Heart right ventricle (tissue), 16 donors: ENCODE measurements around the gene CCND3. TPM values are rescaled to one million over a fixed set of nuclear protein-coding genes. Genes with fewer than 3 reads are reported as not detected.
"Not testable (repeated sequence)": the region's sequence is repeated elsewhere in the genome, so short reads cannot be mapped to it uniquely, and the experiment has no call there.

Source experiments
- ATAC-seq, 8 donors: fragments of 200-7000 bp; cut with Tn5 transposase; one replicate each; pipeline ENCODE4 v1.9.1; 2020; ENCODE audit warnings: mild to moderate bottlenecking in 8 of 8, moderate library complexity in 8 of 8, moderate number of reproducible peaks in 1 of 8
- DNase-seq, 2 donors: peaks; one replicate each; pipeline ENCODE4 v3.0.0-alpha.2; 2020
- H3K27ac ChIP-seq, 10 donors: fragments of 200-600 bp; sonication (generic) in 2 of 10; one replicate each; pipeline versions ENCODE4 v1.5.0 to v1.8.0; 2020 to 2022; ENCODE audit warnings: mild to moderate bottlenecking in 3 of 10
- H3K27me3 ChIP-seq, 7 donors: fragments of 200-600 bp; one replicate each; pipeline ENCODE4 v1.8.0; 2021 to 2022; ENCODE audit warnings: mild to moderate bottlenecking in 2 of 7
- H3K36me3 ChIP-seq, 9 donors: fragments of 200-600 bp; sonication (generic) in 1 of 9; one replicate each; pipeline versions ENCODE4 v1.5.0 to v1.8.0; 2020 to 2022; ENCODE audit warnings: mild to moderate bottlenecking in 2 of 9
- H3K4me1 ChIP-seq, 9 donors: fragments of 200-600 bp; sonication (generic) in 1 of 9; one replicate each; pipeline versions ENCODE4 v1.5.0 to v1.8.0; 2020 to 2022; ENCODE audit warnings: mild to moderate bottlenecking in 4 of 9
- H3K4me3 ChIP-seq, 10 donors: fragments of 200-600 bp; sonication (generic) in 2 of 10; one replicate each; pipeline versions ENCODE4 v1.5.0 to v1.8.0; 2020 to 2022; ENCODE audit warnings: mild to moderate bottlenecking in 7 of 10, moderate library complexity in 2 of 10
- H3K9me3 ChIP-seq, 11 donors: fragments of 200-600 bp in 10 of 11; sonication (generic) in 2 of 11; one replicate each; pipeline versions ENCODE4 v1.5.0 to v1.8.0; 2013 to 2022; ENCODE audit warnings: mild to moderate bottlenecking in 2 of 11, control low read depth in 1 of 11, moderate library complexity in 1 of 11
- CTCF ChIP-seq, 9 donors: fragments of 200-600 bp; sonication (generic) in 2 of 9; IDR thresholded peaks; one replicate each; pipeline versions ENCODE4 v1.5.0 to v1.8.0; 2021 to 2022; ENCODE audit warnings: antibody characterized with exemption in 9 of 9, mild to moderate bottlenecking in 5 of 9, moderate library complexity in 1 of 9
- WGBS, 2 donors: extraction: QIAGEN DNeasy Blood & Tissue Kit; methylation state at CpG; one replicate each; pipeline ENCODE4 v1.1.7; 2013; ENCODE audit warnings: inconsistent platforms in 1 of 2; 5-methylcytosine and 5-hydroxymethylcytosine counted together
- intact Hi-C, 10 donors: fragments of 100-400 bp; cut with DNase I; formaldehyde crosslinking; loops; one replicate each; pipeline versions ENCODE4 v1.11.1 to v1.14.2; 2022
- polyA plus RNA-seq, 2 donors: library from polyadenylated mRNA; stranded (reverse); fragments of 200-250 nt; gene quantifications; one replicate each; pipeline ENCODE4 v1.2.3, GENCODE V29; 2013
- total RNA-seq, 10 donors: library from RNA; stranded (reverse); fragmentation: NEBNext Ultra II Directional in 3 of 10; extraction: Animal tissue kit (Norgen Biotek cat#: 25700) in 3 of 10; gene quantifications; one replicate each; pipeline versions ENCODE4 v1.2.1 to v1.2.4, GENCODE V29; 2021 to 2023
- donor health status: Arrhythmogenic right ventricular cardiomyopathy.
- donor health status: ischemic (EF 13 %, LVEDD 7.1; RV severe dilation, severe dysfunction).
- donor health status: healthy with polysubstance abuse.
- donor health status: DM: no; HTN: yes; CAD: no.
- donor health status: DM: no; HTN: no; CAD: no.
- donor health status: ischemic (EF 25% LVEDD 6.9; RV normal size, moderate dysfunction).
- donor health status: ischemic (EF 25% LVEDD 5.7; RV mildly dilated, moderate dysfunction).
- donor health status: healthy.
- donor health status: DM: yes; HTN: yes; CAD: no.
- donor health status: Ischemic cardiomyopathy.
- donor health status: ischemic (EF 35%, LVEDD 5.7; RV mildly dilated, moderate dysfunction).
- donor health status: nonischemic (EF 11% LVEDD 7.7; RV severe dilation, severe dysfunction).
- donor health status: DM: yes; HTN: yes; CAD: no.
- donor health status: PGD.
- donor health status: ischemic (EF 29% LVEDD 5.4; RV normal size, mild dysfunction).
- donor health status: nonischemic (EF 23%, LVEDD 6.1; RV moderate dilation, normal function).

Gene CCND3
- total and polyA plus RNA-seq, 12 donors: 29.6 to 77.3 (median 39.4) TPM

GRCh38 chr6:41947581-41948220 is 6.1 kb upstream of the CCND3 start:
- ATAC-seq: peak in 4 of 8 donors; percentile 27 to 65 (median 50)
- H3K9me3 ChIP-seq: no peaks in the 10 kb centered on the region
- intact Hi-C loops: no loop called here
- no peak for DNase-seq
- H3K4me3 ChIP-seq: no peak overlapping the region
- no peaks in the 10 kb centered on the region for H3K27me3 ChIP-seq
- no peaks in the 10 kb centered on the region for H3K36me3 ChIP-seq
- peak overlapping the region in 3 of 10 donors; percentile 15 to 62 (median 16) for H3K27ac ChIP-seq
- no peak for TF ChIP-seq CTCF (IDR thresholded peaks at IDR 0.05)
- 71 to 83% methylated on average over 10 of the region's 10 CpGs for WGBS, 2 donors
- H3K4me1 ChIP-seq: peaks cover 0 to 20% (median 7%) of the 10 kb centered on the region in 9 donors

GRCh38 chr6:41943456-41943855 is 1.8 kb upstream of the CCND3 start:
- ATAC-seq (no peak), DNase-seq (no peak)
- no peak overlapping the region for H3K27ac ChIP-seq
- peaks cover 19 to 45% (median 34%) of the 10 kb centered on the region in 9 donors for H3K4me1 ChIP-seq
- H3K27me3 ChIP-seq: no peaks in the 10 kb centered on the region
- H3K9me3 ChIP-seq: no peaks in the 10 kb centered on the region
- H3K36me3 ChIP-seq: peaks cover 0 to 2% (median 0%) of the 10 kb centered on the region in 9 donors
- no peak overlapping the region for H3K4me3 ChIP-seq
- no peak for TF ChIP-seq CTCF (IDR thresholded peaks at IDR 0.05)
- intact Hi-C loops: loop anchor here in 4 of 10 donors (5.0 kb wide), 2 partner anchors 99 to 156 kb away; partner anchors contain the start of gene TOMM6 (in 2 of the 4)

- intact Hi-C loops: loop anchor here in 4 of 10 donors (5.0 kb wide), 2 partner anchors 99 to 156 kb away; partner anchors contain the start of gene TOMM6 (in 2 of the 4)
- H3K9me3 ChIP-seq, DNase-seq, H3K36me3 ChIP-seq, ATAC-seq, H3K4me3 ChIP-seq, H3K27me3 ChIP-seq: not testable (repeated sequence)
- peak overlapping the region in 2 of 10 donors; percentile 90 to 94 for H3K27ac ChIP-seq
- peaks cover 23 to 46% (median 35%) of the 10 kb centered on the region in 9 donors for H3K4me1 ChIP-seq
- WGBS, 2 donors: 95 to 96% methylated on average over 14 of the region's 14 CpGs
Measured at GRCh38 chr6:41942882-41943281, 1.3 kb upstream of the CCND3 start.

- Histone ChIP-seq H3K4me3 (peak overlapping the region; percentile 57 to 99 (median 92)), H3K36me3 (peaks cover 0 to 13% (median 0%) of the 10 kb centered on the region in 9 donors), H3K4me1 (peaks cover 26 to 52% (median 41%) of the 10 kb centered on the region in 9 donors), H3K27ac (peak overlapping the region in 9 of 10 donors; percentile 79 to 94 (median 88)), H3K9me3 (no peaks in the 10 kb centered on the region), H3K27me3 (no peaks in the 10 kb centered on the region)
- WGBS, 2 donors: 44% methylated on average over 20 of the region's 20 CpGs
- intact Hi-C loops: loop anchor here in 4 of 10 donors (5.0 kb wide), 2 partner anchors 100 to 155 kb away; partner anchors contain the start of gene TOMM6 (in 2 of the 4)
- TF ChIP-seq CTCF (IDR thresholded peaks at IDR 0.05): no peak
- ATAC-seq (no peak), DNase-seq (no peak)
Measured at GRCh38 chr6:41942067-41942851, 651 bp upstream of the CCND3 start.
